Measurements from ENCODE around the gene ADGRG4.

- no peak for TF ChIP-seq CTCF (IDR thresholded peaks at IDR 0.05)
- TF ChIP-seq EP300 (IDR thresholded peaks at IDR 0.05) = no peak
Measured at GRCh38 chrX:136273986-136274385, 26.8 kb upstream of the ADGRG4 start.
